Measurements from ENCODE around the gene GTF2H4. TPM values are rescaled to one million over a fixed set of nuclear protein-coding genes. Genes with fewer than 3 reads are reported as not detected.
"Not testable (repeated sequence)": the region's sequence is repeated elsewhere in the genome, so short reads cannot be mapped to it uniquely, and the experiment has no call there.

Gene GTF2H4
- 54.0 TPM for polyA plus RNA-seq (2013, experiment 1 of 2)
- polyA plus RNA-seq (2013, experiment 2 of 2), result 54.9 TPM

GRCh38 chr6:30907758-30908591 is at the start of gene GTF2H4:
Gene GTF2H4, plus strand, starts transcription at chr6:30908207.
- H3K9ac ChIP-seq (ENCODE audit: low read depth, low read length, poor library complexity), result peak within 1 kb of the TSS; percentile 95
- no peak within 1 kb of the TSS for H4K91ac ChIP-seq (ENCODE audit: low read depth, low read length, poor library complexity)
- H3K4me1 ChIP-seq (ENCODE audit: control insufficient read depth in 2 of 2, insufficient read depth in 1 of 2, low read depth in 1 of 2, low read length in 2 of 2), result peaks cover 5 to 7% of the 10 kb centered on the region in 2 donors
- peak within 1 kb of the TSS; percentile 90 to 93 for H3K4me3 ChIP-seq (ENCODE audit: low read length in 2 of 2)
- H3K18ac ChIP-seq (ENCODE audit: low read length), result peak within 1 kb of the TSS; percentile 48
- H2AFZ ChIP-seq (ENCODE audit: low read length), result peak within 1 kb of the TSS; percentile 91
- H3K36me3 ChIP-seq (replicated peaks in 1 of 2; ENCODE audit: control insufficient read depth in 2 of 2, insufficient read depth in 2 of 2, low read length in 2 of 2), result peaks cover 23 to 39% of the 10 kb centered on the region in 2 donors
- no peak within 1 kb of the TSS for H3K23ac ChIP-seq (ENCODE audit: low read depth, low read length, poor library complexity)
- no peak within 1 kb of the TSS for H3K4ac ChIP-seq (ENCODE audit: low read length)
- WGBS, 2 donors (ENCODE audit: extremely low coverage in 2 of 2, insufficient read length in 2 of 2, insufficient replicate concordance in 1 of 2), result no CpG with 5 or more reads among the region's 49 CpGs
- no peak within 1 kb of the TSS for H2BK120ac ChIP-seq (ENCODE audit: low read depth, low read length)
- no peaks in the 10 kb centered on the region for H3K9me3 ChIP-seq (replicated peaks in 1 of 2; ENCODE audit: control insufficient read depth in 2 of 2, insufficient read depth in 1 of 2, low read depth in 1 of 2, low read length in 2 of 2)
- H3K27me3 ChIP-seq (ENCODE audit: control insufficient read depth in 3 of 3, insufficient read depth in 3 of 3, low read depth in 1 of 3, low read length in 3 of 3), result no peaks in the 10 kb centered on the region
- DNase-seq (ENCODE audit: low spot score), result peak; percentile 93
- peak within 1 kb of the TSS; percentile 68 for H3K4me2 ChIP-seq (ENCODE audit: insufficient read depth, low read length, poor library complexity, severe bottlenecking)
- no peak within 1 kb of the TSS for H2BK5ac ChIP-seq (ENCODE audit: low read length)
- peaks cover 8% of the 10 kb centered on the region for H3K79me1 ChIP-seq (ENCODE audit: low read depth, low read length)
- H3K27ac ChIP-seq (replicated peaks; ENCODE audit: low read length), result no peak within 1 kb of the TSS
- H3K14ac ChIP-seq (ENCODE audit: low read length), result no peak within 1 kb of the TSS
- H2AK5ac ChIP-seq (ENCODE audit: low read depth, low read length), result no peak within 1 kb of the TSS
- no peak within 1 kb of the TSS for H2BK15ac ChIP-seq (ENCODE audit: low read length)
- no peak within 1 kb of the TSS for H4K8ac ChIP-seq (ENCODE audit: low read depth, low read length)
- H2BK12ac ChIP-seq (ENCODE audit: low read length), result no peak within 1 kb of the TSS

GRCh38 chr6:30859726-30860125 is 48.3 kb upstream of the GTF2H4 start:
- H2AFZ ChIP-seq (ENCODE audit: low read length); H2BK5ac ChIP-seq (ENCODE audit: low read length); H3K14ac ChIP-seq (ENCODE audit: low read length); H3K18ac ChIP-seq (ENCODE audit: low read length); H3K27me3 ChIP-seq (ENCODE audit: control insufficient read depth in 3 of 3, insufficient read depth in 3 of 3, low read depth in 1 of 3, low read length in 3 of 3); H3K23ac ChIP-seq (ENCODE audit: low read depth, low read length, poor library complexity); H3K4me3 ChIP-seq (ENCODE audit: low read length in 2 of 2); H4K91ac ChIP-seq (ENCODE audit: low read depth, low read length, poor library complexity); H2AK5ac ChIP-seq (ENCODE audit: low read depth, low read length); H3K4ac ChIP-seq (ENCODE audit: low read length); H3K4me2 ChIP-seq (ENCODE audit: insufficient read depth, low read length, poor library complexity, severe bottlenecking); H2BK15ac ChIP-seq (ENCODE audit: low read length); DNase-seq (ENCODE audit: low spot score); H3K9ac ChIP-seq (ENCODE audit: low read depth, low read length, poor library complexity); H3K27ac ChIP-seq (replicated peaks; ENCODE audit: low read length); H4K8ac ChIP-seq (ENCODE audit: low read depth, low read length); H3K36me3 ChIP-seq (replicated peaks in 1 of 2; ENCODE audit: control insufficient read depth in 2 of 2, insufficient read depth in 2 of 2, low read length in 2 of 2); H2BK120ac ChIP-seq (ENCODE audit: low read depth, low read length); H3K79me1 ChIP-seq (ENCODE audit: low read depth, low read length); H2BK12ac ChIP-seq (ENCODE audit: low read length): not testable (repeated sequence)
- Histone ChIP-seq H3K4me1 (ENCODE audit: control insufficient read depth in 2 of 2, insufficient read depth in 1 of 2, low read depth in 1 of 2, low read length in 2 of 2) (peaks cover 5 to 12% of the 10 kb centered on the region in 2 donors), H3K9me3 (replicated peaks in 1 of 2; ENCODE audit: control insufficient read depth in 2 of 2, insufficient read depth in 1 of 2, low read depth in 1 of 2, low read length in 2 of 2) (peaks cover 5 to 17% of the 10 kb centered on the region in 2 donors)
- WGBS, 2 donors (ENCODE audit: extremely low coverage in 2 of 2, insufficient read length in 2 of 2, insufficient replicate concordance in 1 of 2), result no CpG with 5 or more reads among the region's 4 CpGs

- no CpG with 5 or more reads among the region's 3 CpGs for WGBS, 2 donors (ENCODE audit: extremely low coverage in 2 of 2, insufficient read length in 2 of 2, insufficient replicate concordance in 1 of 2)
- Histone ChIP-seq H3K79me1 (ENCODE audit: low read depth, low read length) (no peaks in the 10 kb centered on the region), H4K8ac (ENCODE audit: low read depth, low read length) (no peak overlapping the region), H3K27ac (replicated peaks; ENCODE audit: low read length) (no peak overlapping the region), H2AFZ (ENCODE audit: low read length) (no peak overlapping the region), H3K4me2 (ENCODE audit: insufficient read depth, low read length, poor library complexity, severe bottlenecking) (no peak overlapping the region), H2BK15ac (ENCODE audit: low read length) (no peak overlapping the region), H3K4ac (ENCODE audit: low read length) (no peak overlapping the region), H3K9me3 (replicated peaks in 1 of 2; ENCODE audit: control insufficient read depth in 2 of 2, insufficient read depth in 1 of 2, low read depth in 1 of 2, low read length in 2 of 2) (peaks cover 5 to 17% of the 10 kb centered on the region in 2 donors), H3K4me1 (ENCODE audit: control insufficient read depth in 2 of 2, insufficient read depth in 1 of 2, low read depth in 1 of 2, low read length in 2 of 2) (peaks cover 0 to 12% of the 10 kb centered on the region in 2 donors), H2BK5ac (ENCODE audit: low read length) (no peak overlapping the region), H2AK5ac (ENCODE audit: low read depth, low read length) (no peak overlapping the region), H3K18ac (ENCODE audit: low read length) (no peak overlapping the region), H3K23ac (ENCODE audit: low read depth, low read length, poor library complexity) (no peak overlapping the region), H3K9ac (ENCODE audit: low read depth, low read length, poor library complexity) (no peak overlapping the region), H3K36me3 (replicated peaks in 1 of 2; ENCODE audit: control insufficient read depth in 2 of 2, insufficient read depth in 2 of 2, low read length in 2 of 2) (no peaks in the 10 kb centered on the region), H2BK12ac (ENCODE audit: low read length) (no peak overlapping the region), H3K27me3 (ENCODE audit: control insufficient read depth in 3 of 3, insufficient read depth in 3 of 3, low read depth in 1 of 3, low read length in 3 of 3) (peaks cover 0 to 4% (median 0%) of the 10 kb centered on the region in 3 experiments), H4K91ac (ENCODE audit: low read depth, low read length, poor library complexity) (no peak overlapping the region), H2BK120ac (ENCODE audit: low read depth, low read length) (no peak overlapping the region), H3K4me3 (ENCODE audit: low read length in 2 of 2) (no peak overlapping the region), H3K14ac (ENCODE audit: low read length) (no peak overlapping the region)
- DNase-seq (ENCODE audit: low spot score), result no peak
Measured at GRCh38 chr6:30861257-30862048, 46.6 kb upstream of the GTF2H4 start.
